B cell (primary cell): ENCODE data around the gene CDC5L. TPM values are rescaled to one million over a fixed set of nuclear protein-coding genes. Genes with fewer than 3 reads are reported as not detected.

ENCODE experiments used
- ATAC-seq: fragments of 200-7000 bp; cut with Tn5 transposase; one replicate; pipeline ENCODE4 v1.10.0; 2021; ENCODE audit warnings: low read depth, mild to moderate bottlenecking, moderate number of reproducible peaks, moderate library complexity
- CTCF ChIA-PET: fragments of 350-600 bp; sonication (Branson Sonifier 250); formaldehyde crosslinking; loops from one replicate; lab custom pipeline; 2021; ENCODE audit warnings: antibody characterized with exemption, inconsistent platforms; lab: Charles Lee
- POLR2A ChIA-PET: fragments of 350-600 bp; sonication (Branson Sonifier 250); formaldehyde crosslinking; loops from one replicate; lab custom pipeline; 2021; ENCODE audit warnings: antibody characterized with exemption; lab: Charles Lee
- DNase-seq: peaks from one replicate; pipeline ENCODE4 v3.0.0; 2013
- H2AFZ ChIP-seq: 2 replicates; pipeline ENCODE4 v1.6.1; 2012; ENCODE audit warnings: mild to moderate bottlenecking, low read depth, low read length; ENCODE audit not compliant: insufficient read depth, poor library complexity, severe bottlenecking
- H3K27ac ChIP-seq, 2 donors: 1 replicate in 1 of 2; 2 replicates in 1 of 2; pipeline ENCODE4 v1.5.1; 2012 to 2013; ENCODE audit warnings: low read length in 2 of 2, mild to moderate bottlenecking in 2 of 2, moderate library complexity in 1 of 2
- H3K27me3 ChIP-seq, 4 experiments: fragments of 200-600 bp in 1 of 4; sonication (generic) in 1 of 4; replicated peaks in 1 of 4; 1 replicate in 2 of 4; 2 replicates in 2 of 4; pipeline versions ENCODE4 v1.6.1 to v1.7.0; 2013 to 2016; ENCODE audit warnings: low read length in 3 of 4, mild to moderate bottlenecking in 2 of 4, mixed read lengths in 1 of 4, moderate library complexity in 1 of 4; ENCODE audit not compliant: insufficient read depth in 4 of 4, control insufficient read depth in 3 of 4; ENCODE audit errors: control extremely low read depth in 1 of 4
- H3K36me3 ChIP-seq, 2 experiments: replicated peaks in 1 of 2; 1 replicate in 1 of 2; 2 replicates in 1 of 2; pipeline versions ENCODE4 v1.6.1 to v1.7.1; 2013; ENCODE audit warnings: low read length in 1 of 2; ENCODE audit not compliant: insufficient read depth in 2 of 2, control insufficient read depth in 1 of 2; ENCODE audit errors: control extremely low read depth in 1 of 2, extremely low read depth in 1 of 2
- H3K4me1 ChIP-seq, 2 donors: fragments of 200-600 bp in 1 of 2; sonication (generic) in 1 of 2; 1 replicate in 1 of 2; 2 replicates in 1 of 2; pipeline versions ENCODE4 v1.5.1 to v1.6.1; 2013 to 2017; ENCODE audit warnings: low read length in 2 of 2; ENCODE audit not compliant: control insufficient read depth in 2 of 2, insufficient read depth in 2 of 2
- H3K4me2 ChIP-seq: replicated peaks from 2 replicates; pipeline ENCODE3; 2012; ENCODE audit warnings: mild to moderate bottlenecking, low read depth, low read length; ENCODE audit not compliant: poor library complexity, severe bottlenecking
- H3K4me3 ChIP-seq, 5 experiments: fragments of 200-600 bp in 1 of 5; sonication (generic) in 1 of 5; 1 replicate in 3 of 5; 2 replicates in 2 of 5; pipeline versions ENCODE4 v1.5.1 to v1.7.0; 2011 to 2016; ENCODE audit warnings: low read length in 4 of 5, mild to moderate bottlenecking in 4 of 5, low read depth in 2 of 5, control low read depth in 1 of 5, moderate library complexity in 1 of 5; ENCODE audit not compliant: insufficient read depth in 1 of 5; ENCODE audit errors: control extremely low read depth in 1 of 5, extremely low read depth in 1 of 5
- H3K79me2 ChIP-seq: fragments of 200-600 bp; sonication (generic); one replicate; pipeline ENCODE4 v1.6.0; 2016; ENCODE audit warnings: low read length; ENCODE audit not compliant: control insufficient read depth, insufficient read depth
- H3K9ac ChIP-seq: fragments of 200-600 bp; sonication (generic); 2 replicates; pipeline ENCODE4 v1.6.1; 2017; ENCODE audit warnings: mild to moderate bottlenecking, low read length, moderate library complexity
- H3K9me3 ChIP-seq, 3 donors: one replicate each; pipeline versions ENCODE4 v1.6.1 to v1.7.1; 2013; ENCODE audit warnings: low read length in 2 of 3; ENCODE audit not compliant: control insufficient read depth in 2 of 3, insufficient read depth in 1 of 3; ENCODE audit errors: control extremely low read depth in 1 of 3
- H4K20me1 ChIP-seq: 2 replicates; pipeline ENCODE4 v1.6.0; 2012; ENCODE audit warnings: mild to moderate bottlenecking, low read length; ENCODE audit not compliant: insufficient read depth, control insufficient read depth, poor library complexity, severe bottlenecking
- H3K27ac Mint-ChIP-seq: one replicate; pipeline ENCODE4 v1.8.0; 2021; ENCODE audit warnings: mixed read lengths
- H3K27me3 Mint-ChIP-seq: one replicate; pipeline ENCODE4 v1.8.0; 2021; ENCODE audit warnings: mixed read lengths
- H3K4me1 Mint-ChIP-seq: one replicate; pipeline ENCODE4 v1.8.0; 2021; ENCODE audit warnings: mixed read lengths
- H3K4me3 Mint-ChIP-seq: one replicate; pipeline ENCODE4 v1.8.0; 2021; ENCODE audit warnings: mixed read lengths
- H3K9me3 Mint-ChIP-seq: one replicate; pipeline ENCODE4 v1.8.0; 2022; ENCODE audit warnings: mixed read lengths; ENCODE audit not compliant: insufficient read depth
- CTCF ChIP-seq: fragments of 200-600 bp; IDR thresholded peaks from one replicate; pipeline ENCODE4 v1.8.0; 2022; ENCODE audit warnings: antibody characterized with exemption, mild to moderate bottlenecking
- EZH2 ChIP-seq: IDR thresholded peaks from 2 replicates; pipeline ENCODE4 v1.6.1; 2012; ENCODE audit warnings: borderline replicate concordance, low read depth, mild to moderate bottlenecking, moderate library complexity, low read length; ENCODE audit not compliant: insufficient read depth, poor library complexity, severe bottlenecking
- WGBS: methylation state at CpG from one replicate; pipeline ENCODE4 v1.1.5; 2013; ENCODE audit warnings: missing lambda C conversion rate; ENCODE audit not compliant: insufficient coverage; 5-methylcytosine and 5-hydroxymethylcytosine counted together
- intact Hi-C: fragments of 100-400 bp; cut with micrococcal nuclease; formaldehyde crosslinking; loops from one replicate; pipeline ENCODE4 v1.10.0; 2022
- polyA plus RNA-seq: library from polyadenylated mRNA; depleted of rRNA; stranded (reverse); fragments of >200 nt; gene quantifications from 2 replicates; pipeline ENCODE4 v1.2.3, GENCODE V29; 2012
- total RNA-seq, 2 donors: library from RNA; stranded (reverse); fragments of 120-200 nt in 1 of 2; gene quantifications; 1 replicate in 1 of 2; 2 replicates in 1 of 2; pipeline versions ENCODE4 v1.2.3 to v1.2.4, GENCODE V29; 2013 to 2022

The CDC5L gene
- total and polyA plus RNA-seq, 2 donors (not counting 1 experiment from before 2014, with no cell fraction given) = 4.1 to 22.2 TPM

GRCh38 chr6:44468835-44469234 lies 81.3 kb downstream of the CDC5L start:
- H3K27me3 Mint-ChIP-seq = peaks cover 9% of the 10 kb centered on the region
- no peak overlapping the region for H3K9ac ChIP-seq
- no peaks in the 10 kb centered on the region for H3K4me1 ChIP-seq
- no peaks in the 10 kb centered on the region for H4K20me1 ChIP-seq
- H3K9me3 ChIP-seq = no peaks in the 10 kb centered on the region
- intact Hi-C loops = no loop called here
- H2AFZ ChIP-seq = no peak overlapping the region
- H3K79me2 ChIP-seq = no peaks in the 10 kb centered on the region
- H3K27me3 ChIP-seq = peaks cover 0 to 2% (median 0%) of the 10 kb centered on the region in 4 experiments
- ATAC-seq (no peak), DNase-seq (no peak)
- WGBS = no CpG with 5 or more reads among the region's 6 CpGs
- TF ChIP-seq EZH2 = no peak
- TF ChIP-seq CTCF = no peak
- POLR2A ChIA-PET = no interaction called here
- no peak overlapping the region for H3K27ac ChIP-seq
- CTCF ChIA-PET = interaction anchor here (2.1 to 3.1 kb wide), 2 partner anchors 12 to 1454 kb away, joined by 9 to 10 read pairs; no protein-coding TSS in a partner anchor
- no peaks in the 10 kb centered on the region for H3K4me1 Mint-ChIP-seq
- no peak overlapping the region for H3K4me3 Mint-ChIP-seq
- H3K27ac Mint-ChIP-seq = no peak overlapping the region
- no peaks in the 10 kb centered on the region for H3K9me3 Mint-ChIP-seq
- H3K36me3 ChIP-seq = no peaks in the 10 kb centered on the region
- no peak overlapping the region for H3K4me2 ChIP-seq
- H3K4me3 ChIP-seq = no peak overlapping the region

- no peak for DNase-seq
- Histone ChIP-seq H3K9me3 (no peaks in the 10 kb centered on the region), H3K9ac (no peak overlapping the region), H3K79me2 (no peaks in the 10 kb centered on the region), H3K27me3 (peaks cover 0 to 2% (median 0%) of the 10 kb centered on the region in 4 experiments), H4K20me1 (no peaks in the 10 kb centered on the region), H3K4me1 (no peaks in the 10 kb centered on the region), H2AFZ (no peak overlapping the region), H3K4me2 (no peak overlapping the region), H3K4me3 (no peak overlapping the region), H3K27ac (no peak overlapping the region), H3K36me3 (no peaks in the 10 kb centered on the region)
- Mint-ChIP-seq H3K9me3 (no peaks in the 10 kb centered on the region), H3K4me3 (no peak overlapping the region), H3K27me3 (peaks cover 13% of the 10 kb centered on the region), H3K27ac (no peak overlapping the region), H3K4me1 (no peaks in the 10 kb centered on the region)
- intact Hi-C loops = no loop called here
- WGBS = 96% methylated on average over 4 of the region's 7 CpGs
- no peak for ATAC-seq
- ChIA-PET CTCF (interaction anchor here (0.7 to 3.1 kb wide), 5 partner anchors 14 to 1453 kb away, joined by 3 to 10 read pairs (median 4); no protein-coding TSS in a partner anchor), POLR2A (no interaction called here)
- TF ChIP-seq EZH2 (no peak), CTCF (peak; percentile 33)
These were observed 82.6 kb downstream of the CDC5L start for GRCh38 chr6:44470115-44470464.
